Left ventricle myocardium inferior (tissue), 1 donor: Measurements from ENCODE around the gene RTEL1. TPM values are rescaled to one million over a fixed set of nuclear protein-coding genes. Genes with fewer than 3 reads are reported as not detected.

Experiments used
- DNase-seq: peaks from one replicate; pipeline ENCODE4 v3.0.0-alpha.2; 2020
- H3K27ac ChIP-seq: fragments of 200-600 bp; replicated peaks from 2 replicates; pipeline ENCODE4 v1.8.0; 2021
- H3K27me3 ChIP-seq: fragments of 200-600 bp; 2 replicates; pipeline ENCODE4 v1.8.0; 2021; ENCODE audit warnings: low read depth
- H3K36me3 ChIP-seq: fragments of 200-600 bp; 2 replicates; pipeline ENCODE4 v1.8.0; 2021
- H3K4me1 ChIP-seq: fragments of 200-600 bp; 2 replicates; pipeline ENCODE4 v1.8.0; 2021
- H3K4me3 ChIP-seq: fragments of 200-600 bp; 2 replicates; pipeline ENCODE4 v1.8.0; 2021; ENCODE audit warnings: mild to moderate bottlenecking, moderate library complexity
- H3K9me3 ChIP-seq: fragments of 200-600 bp; replicated peaks from 2 replicates; pipeline ENCODE4 v1.8.0; 2021
- intact Hi-C: fragments of 100-400 bp; cut with micrococcal nuclease; formaldehyde crosslinking; loops from one replicate; pipeline ENCODE4 v1.11.0; 2022
- total RNA-seq: library from RNA; stranded (reverse); fragmentation: NEBNext Ultra II Directional; extraction: Animal tissue kit (Norgen Biotek cat#: 25700); gene quantifications from one replicate; pipeline ENCODE4 v1.2.1, GENCODE V29; 2021
- TF ChIP-seq, protein P1 (sequence below): fragments of 200-600 bp; IDR thresholded peaks from 2 replicates; pipeline ENCODE4 v1.8.0; 2021; ENCODE audit warnings: antibody characterized with exemption, mild to moderate bottlenecking, borderline replicate concordance
- donor health status: DM: no; HTN: yes; CAD: no; lungs with severe emphysema.

The RTEL1 gene
- total RNA-seq, 1 donor from 2014 or later: 9.6 TPM

DNA sequence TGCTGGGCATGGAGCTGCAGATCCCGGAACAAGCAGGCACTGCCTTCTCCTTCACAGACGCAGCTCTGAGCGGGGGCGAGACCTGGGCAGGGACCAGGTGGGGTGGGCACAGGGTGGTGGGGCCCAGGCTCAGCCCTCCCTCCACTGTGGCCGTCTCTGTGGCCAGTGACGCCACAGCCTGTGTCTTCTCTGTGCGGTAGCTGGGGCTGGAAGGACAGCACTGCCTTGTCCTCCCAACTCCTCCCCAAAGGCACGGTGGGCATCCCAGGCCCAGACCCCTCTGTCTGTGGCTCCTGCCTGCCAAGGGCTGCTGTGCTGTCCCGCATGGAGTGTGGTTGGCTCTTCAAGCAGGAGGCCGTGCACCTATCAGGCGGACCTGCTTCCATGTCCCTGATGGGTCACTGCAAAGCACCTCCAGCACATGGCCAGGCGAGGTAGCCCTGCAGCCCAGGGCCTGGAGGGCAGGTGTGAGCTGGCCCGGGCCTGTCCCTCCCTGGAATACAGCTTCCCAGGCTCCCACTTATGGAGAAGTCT is 23.6 kb downstream of the RTEL1 start:
- peaks cover 22% of the 10 kb centered on the region for H3K36me3 ChIP-seq
- peak overlapping the region; percentile 90 for H3K27ac ChIP-seq
- no peak for DNase-seq
- intact Hi-C loops: no loop called here
- H3K4me3 ChIP-seq: no peak overlapping the region
- no peaks in the 10 kb centered on the region for H3K27me3 ChIP-seq
- no peaks in the 10 kb centered on the region for H3K9me3 ChIP-seq
- TF ChIP-seq, protein P1, sequence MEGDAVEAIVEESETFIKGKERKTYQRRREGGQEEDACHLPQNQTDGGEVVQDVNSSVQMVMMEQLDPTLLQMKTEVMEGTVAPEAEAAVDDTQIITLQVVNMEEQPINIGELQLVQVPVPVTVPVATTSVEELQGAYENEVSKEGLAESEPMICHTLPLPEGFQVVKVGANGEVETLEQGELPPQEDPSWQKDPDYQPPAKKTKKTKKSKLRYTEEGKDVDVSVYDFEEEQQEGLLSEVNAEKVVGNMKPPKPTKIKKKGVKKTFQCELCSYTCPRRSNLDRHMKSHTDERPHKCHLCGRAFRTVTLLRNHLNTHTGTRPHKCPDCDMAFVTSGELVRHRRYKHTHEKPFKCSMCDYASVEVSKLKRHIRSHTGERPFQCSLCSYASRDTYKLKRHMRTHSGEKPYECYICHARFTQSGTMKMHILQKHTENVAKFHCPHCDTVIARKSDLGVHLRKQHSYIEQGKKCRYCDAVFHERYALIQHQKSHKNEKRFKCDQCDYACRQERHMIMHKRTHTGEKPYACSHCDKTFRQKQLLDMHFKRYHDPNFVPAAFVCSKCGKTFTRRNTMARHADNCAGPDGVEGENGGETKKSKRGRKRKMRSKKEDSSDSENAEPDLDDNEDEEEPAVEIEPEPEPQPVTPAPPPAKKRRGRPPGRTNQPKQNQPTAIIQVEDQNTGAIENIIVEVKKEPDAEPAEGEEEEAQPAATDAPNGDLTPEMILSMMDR: no peak
- H3K4me1 ChIP-seq: peaks cover 49% of the 10 kb centered on the region

DNA sequence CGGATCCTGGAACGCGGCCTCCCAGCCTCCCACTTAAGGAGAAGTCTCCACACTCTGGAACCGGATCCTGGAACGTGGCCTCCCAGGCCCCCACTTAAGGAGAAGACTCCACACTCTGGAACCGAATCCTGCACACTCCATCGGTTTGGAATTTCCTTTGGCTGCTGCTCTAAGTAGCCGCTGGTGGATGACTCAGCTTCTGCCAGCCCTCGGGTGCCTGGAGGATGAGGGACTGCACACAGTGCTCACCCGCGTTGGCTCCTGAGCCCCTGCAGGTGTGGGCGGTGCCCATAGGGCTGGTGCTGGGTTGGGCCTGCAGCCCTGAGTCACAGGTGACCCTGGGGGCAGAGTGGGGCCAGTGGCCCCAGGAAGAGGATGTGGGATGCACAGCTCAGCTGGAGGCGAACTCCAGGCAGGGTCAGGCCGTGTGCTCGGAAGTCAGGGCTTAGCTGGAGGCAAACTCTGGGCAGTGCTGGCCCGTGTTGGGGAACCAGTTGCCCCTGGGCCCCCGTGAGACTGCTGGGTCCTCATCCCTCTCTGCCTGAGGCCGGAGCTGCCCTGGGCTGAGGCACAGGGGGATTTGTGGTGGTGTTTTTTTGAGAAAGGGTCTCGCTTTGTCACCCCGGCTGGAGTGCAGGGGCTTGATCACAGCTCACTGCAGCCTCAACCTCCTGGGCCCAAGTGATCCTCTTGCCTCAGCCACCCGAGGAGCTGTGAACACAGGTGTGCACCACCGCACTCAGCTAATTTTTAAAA is 24.4 kb downstream of the RTEL1 start:
- H3K27me3 ChIP-seq: no peaks in the 10 kb centered on the region
- H3K4me3 ChIP-seq: no peak overlapping the region
- no peaks in the 10 kb centered on the region for H3K9me3 ChIP-seq
- H3K36me3 ChIP-seq: peaks cover 14% of the 10 kb centered on the region
- DNase-seq: peak; percentile 69
- H3K4me1 ChIP-seq: peaks cover 58% of the 10 kb centered on the region
- TF ChIP-seq, protein P1: no peak
- intact Hi-C loops: no loop called here
- peak overlapping the region; percentile 90 for H3K27ac ChIP-seq

DNA sequence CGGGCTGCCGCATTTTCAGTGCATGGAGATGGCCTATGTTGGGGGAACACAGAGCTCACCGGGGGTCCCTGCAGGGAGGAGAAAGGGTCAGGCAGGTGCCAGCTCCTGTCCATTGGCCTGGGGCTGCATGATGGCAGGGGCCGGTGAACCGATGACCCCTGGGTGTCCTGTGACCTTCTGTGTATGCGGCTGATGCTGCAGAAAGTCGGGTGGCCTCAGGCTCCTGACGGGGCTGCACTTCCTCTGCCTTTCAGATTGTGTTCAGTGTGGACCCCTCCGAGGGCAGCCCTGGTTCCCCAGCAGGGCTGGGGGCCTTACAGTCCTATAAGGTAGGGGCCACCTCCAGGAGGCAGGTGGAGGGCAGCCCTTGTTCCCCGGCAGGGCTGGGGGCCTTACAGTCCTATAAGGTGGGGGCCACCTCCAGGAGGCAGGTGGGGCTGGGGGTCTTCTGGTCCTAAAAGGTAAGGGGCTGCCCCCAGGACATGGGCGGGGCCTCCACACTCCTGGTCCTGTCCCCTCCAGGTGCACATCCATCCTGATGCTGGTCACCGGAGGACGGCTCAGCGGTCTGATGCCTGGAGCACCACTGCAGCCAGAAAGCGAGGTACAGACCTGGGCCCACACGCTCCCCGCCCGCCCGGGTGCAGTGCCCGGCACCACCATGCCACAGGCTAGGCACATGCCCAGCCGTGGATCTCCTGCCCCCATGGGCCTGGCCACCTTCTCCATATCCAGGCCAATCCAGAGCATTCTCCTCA is 27.3 kb downstream of the RTEL1 start:
- TF ChIP-seq, protein P1: no peak
- H3K36me3 ChIP-seq: no peaks in the 10 kb centered on the region
- H3K4me1 ChIP-seq: peaks cover 81% of the 10 kb centered on the region
- intact Hi-C loops: no loop called here
- H3K4me3 ChIP-seq: no peak overlapping the region
- no peaks in the 10 kb centered on the region for H3K9me3 ChIP-seq
- H3K27ac ChIP-seq: peak overlapping the region; percentile 96
- H3K27me3 ChIP-seq: no peaks in the 10 kb centered on the region
- no peak for DNase-seq

DNA sequence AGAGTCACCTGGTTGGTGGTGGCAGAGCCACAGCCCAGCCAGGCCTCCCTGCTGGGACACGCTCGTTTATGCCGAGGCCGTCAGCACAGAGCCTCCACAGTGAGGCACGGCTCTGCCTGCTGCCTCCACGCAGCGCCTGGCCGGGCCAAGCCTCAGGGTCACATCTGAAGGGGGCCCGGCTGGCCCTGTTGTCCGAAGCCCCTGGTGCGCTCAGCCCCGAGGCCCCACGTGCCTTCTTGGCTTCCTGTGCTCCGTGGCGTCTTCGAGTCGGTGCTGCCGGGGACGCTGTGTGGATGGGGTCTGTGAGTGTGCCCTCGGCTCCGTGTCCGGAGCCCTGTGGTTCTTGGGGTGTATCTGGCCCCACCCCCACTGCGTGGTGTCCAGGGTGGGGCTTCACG is 28.0 kb downstream of the RTEL1 start:
- H3K4me3 ChIP-seq: peak overlapping the region; percentile 42
- H3K9me3 ChIP-seq: no peaks in the 10 kb centered on the region
- intact Hi-C loops: no loop called here
- peak overlapping the region; percentile 96 for H3K27ac ChIP-seq
- peaks cover 79% of the 10 kb centered on the region for H3K4me1 ChIP-seq
- DNase-seq: no peak
- no peaks in the 10 kb centered on the region for H3K36me3 ChIP-seq
- no peaks in the 10 kb centered on the region for H3K27me3 ChIP-seq
- TF ChIP-seq, protein P1: no peak

DNA sequence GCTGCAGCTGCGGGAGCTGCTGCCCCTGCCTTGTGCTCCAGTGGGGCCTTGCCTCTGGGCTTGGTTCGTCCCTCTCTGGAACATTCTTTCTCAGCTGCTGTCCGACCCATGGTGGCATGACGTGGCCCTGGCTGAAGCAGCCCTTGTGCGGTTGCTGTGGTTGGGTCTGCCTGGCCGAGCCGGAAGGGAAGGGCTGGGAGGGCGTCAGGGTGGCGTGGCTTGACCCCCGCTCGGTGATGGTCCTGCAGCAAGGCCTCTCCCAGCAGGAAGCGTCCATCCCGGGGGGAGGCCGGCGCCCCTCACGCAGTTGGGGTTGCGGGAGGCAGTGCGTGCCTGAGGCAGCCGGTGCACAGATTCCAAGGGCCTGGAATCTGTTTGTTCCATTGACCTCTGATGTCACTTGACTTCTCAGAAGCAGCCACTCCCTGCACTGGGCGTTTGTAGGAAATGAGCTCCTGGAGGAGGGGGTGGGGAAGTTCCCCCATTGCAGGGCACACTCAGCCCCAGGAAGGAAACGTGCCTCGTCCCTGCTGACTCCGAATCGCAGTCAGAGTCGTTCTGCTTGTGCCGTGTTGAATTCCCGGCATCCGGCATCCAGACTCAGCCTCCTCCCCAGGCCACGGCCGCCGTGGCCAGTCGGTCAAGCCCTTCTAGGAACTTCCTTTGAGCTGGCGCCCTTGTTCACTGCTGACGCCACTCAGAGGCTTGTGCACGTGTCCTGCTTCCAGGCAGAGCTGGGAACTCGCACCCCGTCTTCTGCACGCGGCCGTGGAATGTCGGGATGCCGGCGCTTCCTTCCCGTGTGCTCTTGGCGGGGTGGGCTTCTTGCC is 28.6 kb downstream of the RTEL1 start:
- TF ChIP-seq, protein P1: no peak
- Histone ChIP-seq H3K9me3 (no peaks in the 10 kb centered on the region), H3K36me3 (no peaks in the 10 kb centered on the region), H3K27ac (peak overlapping the region; percentile 96), H3K4me3 (peak overlapping the region; percentile 42), H3K27me3 (no peaks in the 10 kb centered on the region), H3K4me1 (peaks cover 72% of the 10 kb centered on the region)
- peak; percentile 78 for DNase-seq
- intact Hi-C loops: no loop called here
